Mesenteric fat pad (tissue), 1 donor: ENCODE measurements around the gene PCDH12. TPM values are rescaled to one million over a fixed set of nuclear protein-coding genes. Genes with fewer than 3 reads are reported as not detected.

Source experiments
- DNase-seq: peaks from one replicate; pipeline ENCODE4 v3.0.0-alpha.2; 2020; ENCODE audit warnings: low spot score
- long read RNA-seq: library from polyadenylated mRNA; unstranded; transcript quantifications from one replicate; pipeline ENCODE4 v2.0.0, GENCODE V29; 2020
- total RNA-seq: library from RNA; stranded (reverse); fragmentation: NEBNext Ultra II Directional; extraction: Animal tissue kit (Norgen Biotek cat#: 25700); gene quantifications from one replicate; pipeline ENCODE4 v1.2.1, GENCODE V29; 2021
- donor health status: DM: yes; HTN: yes; CAD: no.

The PCDH12 gene
- 6.4 TPM for total RNA-seq
- long read RNA-seq, full-length matches to known transcripts = 12 of 19 reads
- long read RNA-seq, partial matches to known transcripts = 0 of 19 reads
- long read RNA-seq, other reads (novel, unspliced or antisense) = 7 of 19 reads

DNA sequence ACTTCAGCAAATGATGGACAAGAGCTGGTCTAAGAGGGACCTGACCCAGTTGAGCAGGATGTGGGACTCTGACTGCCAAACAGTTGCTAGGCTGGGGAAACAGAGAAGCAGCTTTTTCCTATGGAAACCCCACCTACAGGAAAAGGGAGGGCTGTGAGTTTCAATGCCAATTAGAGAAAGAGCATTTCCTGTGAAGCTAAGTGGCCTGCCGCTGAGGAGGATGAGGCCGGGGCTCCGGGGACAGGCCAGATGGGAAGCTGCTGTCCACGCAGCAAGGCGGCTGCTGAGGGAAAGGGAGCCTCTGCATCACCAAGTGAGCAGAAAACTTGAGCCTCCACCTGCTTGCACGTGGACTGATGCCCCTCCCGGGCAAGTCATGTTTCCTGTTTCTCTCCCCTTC is at the start of gene PCDH12:
Gene PCDH12 (minus strand): TSS at position 90 of the 400 bp plus-strand sequence. CDS start 351 bp downstream, outside the sequence.
- DNase-seq = no peak

GRCh38 chr5:142007237-142007544 is 49.2 kb upstream of the PCDH12 start:
- no peak for DNase-seq

- DNase-seq = no peak
Measured at GRCh38 chr5:142006363-142007236, 48.6 kb upstream of the PCDH12 start.

- no peak for DNase-seq
Measured at GRCh38 chr5:142003266-142003800, 45.3 kb upstream of the PCDH12 start.

DNA sequence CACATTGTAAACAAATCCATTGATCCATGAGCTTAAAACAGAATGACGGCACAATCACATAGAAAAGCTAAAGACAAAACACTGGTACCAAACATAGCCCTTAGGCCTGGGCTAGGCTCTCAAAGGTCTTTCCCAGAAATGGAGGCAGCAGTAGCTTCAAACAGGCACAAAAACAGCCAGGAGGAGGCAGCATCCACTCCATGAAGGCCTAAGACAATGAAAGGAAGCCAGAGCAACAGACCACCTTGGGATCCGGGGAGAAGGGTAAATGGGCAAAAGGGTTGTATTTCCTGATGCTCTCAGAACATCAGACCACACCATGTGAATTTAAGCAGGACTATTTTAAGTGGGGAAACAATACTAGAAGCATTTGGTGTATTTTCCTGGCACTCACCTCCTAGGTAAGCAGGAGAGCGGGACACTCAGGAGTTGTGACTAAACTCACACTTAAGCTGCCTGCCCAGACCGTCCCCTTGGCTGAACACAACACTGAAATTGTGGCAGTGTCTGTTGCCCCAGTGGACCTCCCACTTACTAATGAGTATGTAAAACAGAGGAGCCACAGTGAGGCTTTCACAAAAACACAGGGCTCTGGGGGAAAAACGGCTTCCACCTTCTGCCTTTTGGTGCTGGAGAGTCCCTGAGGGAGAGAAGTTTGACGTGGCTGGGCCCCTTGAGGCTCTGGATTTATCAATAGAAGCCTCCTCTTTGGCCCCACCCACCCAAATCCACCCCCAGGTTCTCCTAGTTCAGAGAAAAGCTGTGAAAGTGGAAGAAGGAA is 42.9 kb upstream of the PCDH12 start:
- no peak for DNase-seq

DNA sequence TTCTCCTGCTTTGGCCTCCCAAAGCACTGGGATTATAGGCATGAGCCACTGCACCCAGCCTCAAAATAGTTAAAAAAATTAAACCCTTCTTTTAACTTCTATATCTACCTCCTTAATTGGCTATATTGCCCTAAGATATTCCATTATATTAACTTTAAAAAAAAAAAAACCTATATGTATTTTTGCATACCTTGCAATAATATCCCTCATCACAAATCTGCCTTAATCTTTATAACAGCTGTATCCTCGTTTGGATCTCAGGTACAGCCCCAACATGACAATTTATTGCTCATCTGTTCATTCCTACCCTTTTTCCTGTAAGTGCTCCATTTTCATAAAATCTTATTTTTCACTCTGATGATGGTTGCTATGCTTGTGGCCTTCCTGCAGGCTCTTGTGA is 42.2 kb upstream of the PCDH12 start:
- no peak for DNase-seq

DNA sequence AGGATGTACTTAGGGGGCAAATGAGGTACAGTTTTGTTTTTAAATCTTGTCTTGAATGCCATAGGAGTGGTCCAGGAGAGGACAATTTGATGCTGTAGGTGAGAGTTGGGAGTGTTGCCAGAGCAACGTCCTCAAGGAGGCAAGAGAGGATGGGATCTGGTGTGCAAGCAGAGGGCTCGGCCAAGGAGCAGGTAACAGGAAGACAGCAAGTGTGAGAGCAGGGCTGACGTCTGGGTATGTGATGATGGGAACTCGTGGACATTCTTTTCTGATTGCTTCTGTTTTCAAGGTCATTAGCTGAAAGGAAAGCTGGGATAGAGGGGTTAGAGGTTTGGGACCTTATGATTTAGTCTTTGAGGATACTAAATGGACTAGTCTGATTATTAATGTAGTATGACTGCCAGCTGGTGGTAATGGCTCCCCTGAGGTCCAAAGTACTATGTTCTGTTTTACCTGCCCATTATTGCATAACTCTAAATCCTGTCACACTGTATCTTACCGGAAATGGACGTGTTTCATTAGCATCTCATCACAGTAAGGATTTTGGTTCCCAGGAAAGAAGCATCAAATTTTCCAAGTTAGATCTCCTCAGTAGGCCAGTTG is 39.5 kb upstream of the PCDH12 start:
- DNase-seq = no peak

GRCh38 chr5:141995656-141996055 is 37.7 kb upstream of the PCDH12 start:
- DNase-seq = no peak

DNA sequence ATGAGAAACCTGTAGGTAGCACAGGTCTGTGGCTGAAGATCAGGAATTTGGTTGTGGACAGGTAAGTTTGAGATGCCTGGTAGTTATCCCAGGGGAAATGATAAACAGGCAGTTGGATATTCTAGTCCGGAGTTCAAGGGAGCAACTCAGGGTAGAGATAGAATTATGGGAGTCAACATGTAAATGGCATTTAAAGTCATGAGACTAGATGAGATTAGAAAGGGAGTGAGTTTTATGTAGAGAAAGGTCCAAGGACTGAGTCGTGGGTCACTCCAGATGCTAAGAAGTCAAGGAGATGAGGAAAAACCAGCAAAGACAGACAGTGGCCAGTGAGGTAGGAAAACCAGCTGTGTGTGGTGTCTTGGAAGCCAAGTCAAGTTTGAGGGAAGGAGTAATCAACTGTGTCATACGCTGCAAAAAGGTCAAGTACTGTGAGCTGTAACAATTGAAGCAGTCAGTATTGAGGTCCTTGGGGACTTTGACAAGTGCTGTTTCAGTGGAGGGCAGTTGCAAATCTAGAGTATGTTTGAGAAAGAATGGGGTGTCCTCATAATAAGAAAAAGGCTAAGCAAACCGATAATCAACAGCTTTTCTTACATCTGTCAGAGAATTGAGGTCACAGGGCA is 36.6 kb upstream of the PCDH12 start:
- DNase-seq = no peak

- no peak for DNase-seq
Measured at GRCh38 chr5:141992349-141992963, 34.5 kb upstream of the PCDH12 start.

- no peak for DNase-seq
Measured at GRCh38 chr5:141989720-141990119, 31.7 kb upstream of the PCDH12 start.

DNA sequence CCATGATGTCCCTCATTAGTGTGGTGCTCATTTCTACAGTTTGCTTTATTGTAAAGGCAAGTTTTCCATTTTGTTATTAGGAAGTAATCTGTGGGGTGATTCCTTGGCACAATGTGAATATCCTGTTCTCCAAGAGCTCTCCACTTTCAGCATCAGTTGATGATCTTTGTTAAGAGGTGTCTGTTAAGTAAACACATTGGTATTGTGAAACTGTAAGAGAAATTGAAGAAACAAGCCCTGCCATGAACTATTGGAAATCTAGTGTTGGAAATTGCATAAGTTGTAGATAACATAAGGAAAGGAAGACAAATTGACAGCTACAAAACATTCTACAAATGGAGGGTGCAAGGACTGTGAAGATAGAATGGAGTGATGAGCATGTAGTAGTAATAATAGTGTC is 28.1 kb upstream of the PCDH12 start:
- DNase-seq = no peak

GRCh38 chr5:141982626-141983025 is 24.6 kb upstream of the PCDH12 start:
- DNase-seq = no peak

- DNase-seq = no peak
Measured at GRCh38 chr5:141978389-141978788, 20.4 kb upstream of the PCDH12 start.

DNA sequence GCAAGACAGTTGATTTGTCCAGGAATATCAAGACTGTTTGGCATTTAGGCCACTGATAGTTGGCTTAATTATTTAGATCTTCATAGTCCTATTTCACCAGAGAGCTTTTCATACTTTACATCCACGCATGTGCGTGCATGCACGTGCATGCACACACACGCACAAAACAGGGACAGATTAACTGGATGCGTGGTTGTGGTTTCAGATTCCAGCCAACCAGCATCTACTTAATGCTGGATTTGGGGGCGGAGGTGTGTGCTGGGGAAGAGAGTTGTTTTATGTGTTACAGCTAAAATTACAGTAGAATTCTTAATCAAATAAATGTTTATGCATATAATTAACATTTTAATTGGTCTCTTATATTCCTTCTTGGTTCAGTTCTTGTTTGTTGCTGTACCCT is 18.2 kb upstream of the PCDH12 start:
- DNase-seq = no peak

DNA sequence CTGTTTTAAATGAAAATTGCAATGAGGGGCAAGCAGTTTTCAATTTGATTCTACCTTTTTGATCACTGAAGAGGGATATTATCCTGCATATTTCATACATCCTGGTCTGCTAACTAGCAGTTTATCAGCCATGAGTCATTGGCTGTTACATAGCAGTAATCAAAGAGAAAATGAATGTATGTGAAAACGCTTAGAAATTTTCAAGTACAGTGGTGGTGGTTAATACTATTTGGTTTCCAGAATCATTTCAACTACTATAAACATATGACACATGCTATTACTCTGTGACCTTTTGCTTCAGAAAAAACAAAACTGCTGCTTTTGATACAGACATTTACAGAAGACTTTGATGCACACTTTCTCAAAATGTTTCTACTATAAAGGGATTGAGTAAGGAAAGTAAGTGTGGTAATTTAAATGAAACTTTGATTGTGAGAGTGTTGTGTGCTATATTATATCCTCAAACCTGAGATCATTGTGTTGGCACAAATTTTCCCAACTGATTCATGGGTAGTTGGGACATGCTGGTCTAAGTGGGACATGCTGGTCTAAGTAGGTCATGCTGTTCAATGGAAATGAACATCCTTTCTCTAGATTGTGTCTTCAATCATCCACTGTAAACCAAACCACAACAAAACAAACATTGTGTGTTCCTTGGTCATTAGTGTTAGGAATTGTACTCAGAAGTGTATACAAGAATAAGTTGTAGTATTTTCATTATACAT is 16.0 kb upstream of the PCDH12 start:
- no peak for DNase-seq

DNA sequence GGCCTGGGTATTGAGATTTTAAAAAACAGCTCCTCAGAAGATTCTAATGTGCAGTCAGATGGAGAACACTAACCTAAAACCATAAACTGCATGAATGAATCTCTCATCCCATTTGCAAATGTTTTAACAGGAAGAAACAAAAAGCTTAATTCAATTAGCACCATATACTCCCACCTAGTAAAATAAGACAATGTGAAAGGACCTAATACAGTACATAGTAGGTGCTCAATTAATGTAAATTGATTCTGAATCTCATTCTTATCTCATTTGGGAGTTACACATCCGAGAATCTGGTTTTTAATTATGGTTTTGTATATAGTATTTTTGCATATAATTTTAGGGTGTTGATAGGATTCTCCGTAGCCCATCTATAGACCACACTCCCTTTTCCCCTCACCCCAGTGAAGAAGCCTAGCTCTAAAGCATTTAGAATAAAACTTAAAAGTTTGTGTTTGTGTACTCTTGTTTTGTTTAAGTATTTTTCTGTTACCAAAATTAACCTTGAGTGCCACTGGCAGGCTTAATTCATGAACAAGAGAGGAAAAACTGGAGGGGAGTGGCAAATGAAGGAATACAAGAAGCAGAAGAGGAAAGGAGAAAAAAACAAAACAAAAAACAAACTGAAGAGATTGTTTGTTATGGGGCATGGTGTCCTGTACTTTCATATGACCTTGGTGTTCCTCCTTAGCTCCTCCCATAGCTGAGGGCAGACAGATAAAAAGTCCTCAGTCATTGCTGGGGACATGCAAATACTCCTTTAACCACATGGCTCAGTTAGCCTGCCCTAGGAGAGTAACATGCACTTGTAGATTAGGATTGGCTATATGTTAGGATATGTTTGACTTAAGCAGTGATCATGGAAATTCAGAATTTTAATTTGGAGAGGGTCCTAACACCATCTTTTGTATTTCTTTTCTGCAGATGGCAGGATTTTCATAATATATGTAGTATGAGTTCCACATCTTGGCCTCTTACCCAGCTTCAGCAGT is 12.1 kb upstream of the PCDH12 start:
- DNase-seq = no peak

DNA sequence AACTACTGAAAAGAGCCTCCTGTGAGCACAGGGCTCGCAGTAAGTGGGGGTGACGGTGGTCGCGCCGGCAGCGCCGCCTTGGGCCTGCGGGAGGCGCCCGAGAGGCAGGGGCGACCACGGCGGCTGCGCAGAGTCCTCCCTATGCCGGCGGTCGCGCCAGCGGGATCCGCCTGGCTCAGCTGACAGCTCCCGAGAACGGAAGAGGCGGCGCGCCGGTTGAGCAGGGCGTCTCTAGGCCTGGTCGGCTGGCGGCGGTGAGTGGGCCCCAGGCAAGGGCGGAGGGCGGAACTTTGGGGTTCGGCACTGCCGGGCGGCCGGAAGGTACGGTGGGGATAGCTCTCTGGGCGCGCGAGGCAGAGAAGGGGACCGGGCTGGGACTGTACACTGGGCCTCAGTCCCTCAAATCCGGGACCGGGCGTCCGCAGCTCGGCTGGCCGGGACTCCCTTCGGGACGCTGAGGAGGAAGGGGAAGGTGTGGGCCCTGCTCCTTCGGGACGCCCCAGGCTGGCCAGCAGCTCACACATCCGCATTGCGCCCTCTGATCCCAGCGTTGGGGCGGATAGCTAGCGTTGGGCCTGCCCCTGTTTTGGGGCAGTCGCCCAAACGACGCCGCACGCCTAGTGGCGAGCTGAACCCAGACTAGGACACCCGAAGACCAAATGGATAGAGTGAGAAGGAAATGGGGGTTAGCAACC is 11.1 kb upstream of the PCDH12 start, which contains the start of gene RNF14:
Gene RNF14 (plus strand): TSS at position 192 of the 695 bp plus-strand sequence. CDS start 4,484 bp downstream, outside the sequence.
- DNase-seq = peak; percentile 98
